ENCODE measurements around the gene XKR7.

Gene XKR7

DNA sequence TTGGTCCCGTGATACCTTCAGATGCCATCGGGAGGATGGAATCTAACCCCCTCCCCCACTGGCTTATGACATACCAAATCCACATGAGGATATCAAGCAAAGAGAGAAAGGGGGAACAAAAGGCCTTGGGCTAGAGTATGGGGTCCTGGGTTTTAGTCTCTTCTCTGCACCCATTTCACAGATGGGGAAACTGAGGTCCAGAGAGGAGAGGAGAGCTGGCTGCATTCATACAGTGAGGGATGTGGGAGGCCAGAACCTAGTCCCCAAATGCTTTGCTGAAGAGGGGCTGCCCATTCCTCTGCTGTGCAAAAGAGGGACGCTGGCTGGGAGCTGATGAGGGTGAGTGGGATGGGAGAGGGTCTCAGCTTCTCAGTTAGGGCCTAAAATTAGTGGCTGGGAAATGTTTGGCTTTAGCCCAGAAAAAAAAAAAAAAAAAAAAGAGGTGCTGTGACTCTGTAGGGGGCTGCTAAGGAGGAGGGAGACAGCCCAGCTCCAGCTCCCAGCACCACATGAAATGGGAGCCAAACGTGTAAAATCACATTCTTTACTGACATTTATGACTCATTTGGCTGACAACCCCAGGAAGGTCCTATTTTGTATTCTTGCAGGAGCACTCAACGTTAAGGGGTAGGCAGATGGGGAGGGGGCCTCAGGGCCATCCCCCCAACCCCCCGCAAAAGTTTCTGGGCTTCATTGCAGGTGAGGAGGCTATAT is 11.9 kb downstream of the XKR7 start:
- DNase-seq (ENCODE audit: low spot score): no peak

- DNase-seq (ENCODE audit: low spot score): no peak
Observed at GRCh38 chr20:31981784-31982183, 13.8 kb downstream of the XKR7 start.

DNA sequence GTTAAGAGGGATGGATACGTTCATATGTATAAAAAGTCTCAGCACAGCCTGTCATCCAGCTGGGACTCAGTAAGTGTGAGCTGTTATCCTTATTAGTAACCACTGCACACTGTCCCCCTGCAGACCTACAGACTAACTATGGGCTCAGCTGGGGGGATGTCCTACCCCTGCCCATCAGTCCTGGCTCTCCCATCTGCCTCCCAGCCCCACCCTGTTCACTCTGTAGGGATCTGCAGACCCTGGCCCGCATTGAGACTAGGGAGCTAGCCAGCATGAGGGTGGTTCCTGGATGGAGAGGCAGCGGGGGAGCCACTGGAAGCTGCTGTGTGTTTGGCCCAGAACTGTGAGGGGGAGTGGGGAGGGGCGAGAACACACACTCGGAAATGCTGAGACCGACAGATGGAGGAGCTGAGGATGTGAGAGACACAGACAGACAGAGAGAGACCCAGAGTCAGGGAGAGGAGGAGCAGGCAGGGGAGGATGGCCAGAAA is 17.1 kb downstream of the XKR7 start:
- DNase-seq (ENCODE audit: low spot score): no peak

GRCh38 chr20:31987744-31988143 is 19.8 kb downstream of the XKR7 start:
- DNase-seq (ENCODE audit: low spot score): no peak

- no peak for DNase-seq (ENCODE audit: low spot score)
Observed at GRCh38 chr20:31988430-31989015, 20.6 kb downstream of the XKR7 start.

- DNase-seq (ENCODE audit: low spot score): no peak
Observed at GRCh38 chr20:31989030-31989645, 21.2 kb downstream of the XKR7 start.

DNA sequence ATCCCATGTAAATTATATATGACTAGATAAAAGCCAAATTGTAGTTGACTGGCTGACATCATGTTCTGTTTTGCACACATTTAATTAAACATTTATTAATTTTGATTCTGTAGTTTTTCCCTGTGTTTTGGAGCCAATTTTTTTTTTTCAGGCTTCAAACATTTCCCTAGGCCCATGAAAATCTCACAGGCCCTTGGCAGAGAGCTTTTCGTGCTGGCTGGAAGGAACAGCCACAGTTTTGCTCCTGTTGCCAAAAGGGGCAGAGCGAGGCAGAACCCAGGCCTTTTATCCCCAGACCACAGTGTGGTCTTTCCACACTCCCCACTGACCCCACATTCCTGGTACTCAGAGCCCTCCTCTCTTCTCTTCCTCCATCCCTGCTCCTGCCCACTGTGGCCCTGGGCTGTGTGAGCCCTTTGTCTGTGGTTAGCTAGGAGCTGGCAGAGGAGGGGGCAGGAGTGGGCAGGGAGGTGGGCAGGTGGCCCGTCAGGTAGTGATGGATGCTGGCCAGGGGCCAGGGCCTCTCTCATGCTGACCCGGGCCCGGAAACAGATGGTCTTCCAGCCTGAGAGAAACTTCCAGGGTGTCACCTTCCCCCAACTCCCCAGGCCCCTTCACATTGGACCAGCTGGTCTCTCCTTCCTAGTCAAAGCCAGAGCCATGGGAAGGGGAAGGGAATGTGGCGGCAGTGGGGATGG is 22.8 kb downstream of the XKR7 start:
- no peak for DNase-seq (ENCODE audit: low spot score)

- no peak for DNase-seq (ENCODE audit: low spot score)
Observed at GRCh38 chr20:31991339-31991705, 23.4 kb downstream of the XKR7 start.

GRCh38 chr20:31992086-31992485 is 24.1 kb downstream of the XKR7 start:
- DNase-seq (ENCODE audit: low spot score): no peak

DNA sequence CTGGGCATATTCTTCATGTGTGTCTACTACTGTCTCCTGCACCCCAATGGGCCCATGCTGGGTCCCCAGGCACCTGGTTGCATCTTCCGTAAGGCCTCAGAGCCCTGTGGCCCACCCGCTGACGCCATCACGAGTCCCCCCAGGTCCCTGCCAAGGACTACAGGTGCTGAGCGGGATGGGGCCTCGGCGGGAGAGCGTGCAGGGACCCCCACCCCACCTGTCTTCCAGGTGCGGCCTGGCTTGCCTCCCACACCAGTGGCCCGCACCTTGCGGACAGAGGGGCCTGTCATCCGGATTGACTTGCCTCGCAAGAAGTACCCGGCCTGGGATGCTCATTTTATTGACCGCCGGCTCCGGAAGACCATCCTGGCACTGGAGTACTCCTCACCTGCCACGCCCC is 29.0 kb downstream of the XKR7 start:
- DNase-seq (ENCODE audit: low spot score): no peak

DNA sequence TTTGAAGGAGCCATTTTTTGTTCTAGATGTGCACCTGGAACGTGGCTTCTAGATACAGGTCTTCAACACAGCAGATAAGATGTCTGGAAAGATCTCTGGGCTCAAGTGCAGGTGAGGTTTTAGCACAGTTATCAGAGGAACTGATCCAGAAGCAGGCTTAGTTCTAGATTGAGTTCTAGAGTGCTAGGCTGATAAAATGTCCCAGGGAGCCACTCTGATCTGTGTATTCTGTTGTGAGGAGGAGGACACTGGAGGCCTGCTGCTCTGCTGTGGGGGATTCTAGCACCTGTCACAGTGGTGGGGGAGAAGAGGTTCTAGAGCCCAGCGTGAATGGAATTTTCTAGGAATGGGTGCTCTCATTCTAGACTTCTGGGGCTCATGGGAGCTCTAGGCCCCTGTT is 30.3 kb downstream of the XKR7 start:
- no peak for DNase-seq (ENCODE audit: low spot score)

GRCh38 chr20:32003325-32003724 is 35.4 kb downstream of the XKR7 start:
- no peak for DNase-seq (ENCODE audit: low spot score)

- DNase-seq (ENCODE audit: low spot score): no peak
Observed at GRCh38 chr20:32004963-32005362, 37.0 kb downstream of the XKR7 start.

DNA sequence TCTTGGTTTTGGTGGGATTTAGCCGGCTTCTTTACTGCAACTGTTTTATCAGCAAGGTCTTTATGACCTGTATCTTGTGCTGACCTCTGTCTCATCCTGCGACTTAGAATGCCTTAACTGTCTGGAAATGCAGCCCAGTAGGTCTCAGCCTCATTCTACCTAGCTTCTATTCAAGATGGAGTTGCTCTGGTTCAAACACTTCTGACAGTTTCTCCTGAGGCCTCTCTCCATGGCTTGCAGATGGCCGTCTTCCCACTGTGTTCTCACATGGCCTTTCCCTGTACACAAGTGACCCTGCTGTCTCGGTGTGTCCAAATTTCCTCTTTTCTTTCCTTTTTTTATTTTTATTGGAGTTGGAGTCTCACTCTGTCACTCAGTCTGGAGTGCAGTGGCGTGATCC is 38.1 kb downstream of the XKR7 start:
- no peak for DNase-seq (ENCODE audit: low spot score)

DNA sequence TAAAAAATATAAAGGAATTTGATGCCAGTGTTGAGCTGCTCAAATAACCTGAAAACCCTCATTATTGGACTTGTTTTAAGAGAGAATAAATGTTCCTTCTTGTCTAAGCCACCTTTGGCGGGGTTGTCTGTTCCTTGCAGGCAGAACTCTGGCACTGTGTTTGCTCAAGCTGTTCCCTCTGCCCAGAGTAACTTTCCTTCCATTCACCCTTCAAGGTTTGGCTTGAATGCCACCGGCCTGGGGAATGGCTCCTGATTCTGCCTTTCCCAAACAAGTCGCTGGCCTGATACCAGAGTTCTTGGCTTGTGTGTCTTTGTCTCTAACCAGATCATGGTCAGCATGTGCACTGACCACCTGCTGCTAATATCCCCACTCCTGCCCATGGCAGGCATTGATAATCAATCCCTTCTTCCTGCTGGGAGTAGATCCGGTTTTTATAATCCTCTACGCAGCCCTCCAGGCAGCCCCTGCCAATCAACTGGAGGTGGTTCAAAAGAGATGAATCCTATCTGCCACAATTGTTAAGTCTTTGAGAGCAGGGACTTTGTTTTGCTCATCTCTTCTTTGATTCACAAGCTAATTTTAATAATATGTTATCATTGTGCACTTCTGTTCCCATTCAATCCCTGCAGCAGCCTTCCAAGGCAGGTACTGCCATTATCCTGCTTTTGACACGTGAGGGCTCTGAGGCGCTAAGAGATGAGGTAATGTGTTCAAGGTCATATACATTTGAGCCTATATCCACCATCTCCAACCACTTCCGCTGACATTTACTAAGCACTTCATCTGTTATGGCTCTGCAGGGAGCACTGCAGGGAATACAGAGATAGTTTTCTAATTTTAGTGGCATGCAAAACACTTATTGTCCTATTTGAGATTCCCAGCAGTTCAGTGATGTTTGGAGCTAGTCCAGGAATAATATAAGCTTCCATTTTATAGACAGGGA is 39.2 kb downstream of the XKR7 start:
- no peak for DNase-seq (ENCODE audit: low spot score)

DNA sequence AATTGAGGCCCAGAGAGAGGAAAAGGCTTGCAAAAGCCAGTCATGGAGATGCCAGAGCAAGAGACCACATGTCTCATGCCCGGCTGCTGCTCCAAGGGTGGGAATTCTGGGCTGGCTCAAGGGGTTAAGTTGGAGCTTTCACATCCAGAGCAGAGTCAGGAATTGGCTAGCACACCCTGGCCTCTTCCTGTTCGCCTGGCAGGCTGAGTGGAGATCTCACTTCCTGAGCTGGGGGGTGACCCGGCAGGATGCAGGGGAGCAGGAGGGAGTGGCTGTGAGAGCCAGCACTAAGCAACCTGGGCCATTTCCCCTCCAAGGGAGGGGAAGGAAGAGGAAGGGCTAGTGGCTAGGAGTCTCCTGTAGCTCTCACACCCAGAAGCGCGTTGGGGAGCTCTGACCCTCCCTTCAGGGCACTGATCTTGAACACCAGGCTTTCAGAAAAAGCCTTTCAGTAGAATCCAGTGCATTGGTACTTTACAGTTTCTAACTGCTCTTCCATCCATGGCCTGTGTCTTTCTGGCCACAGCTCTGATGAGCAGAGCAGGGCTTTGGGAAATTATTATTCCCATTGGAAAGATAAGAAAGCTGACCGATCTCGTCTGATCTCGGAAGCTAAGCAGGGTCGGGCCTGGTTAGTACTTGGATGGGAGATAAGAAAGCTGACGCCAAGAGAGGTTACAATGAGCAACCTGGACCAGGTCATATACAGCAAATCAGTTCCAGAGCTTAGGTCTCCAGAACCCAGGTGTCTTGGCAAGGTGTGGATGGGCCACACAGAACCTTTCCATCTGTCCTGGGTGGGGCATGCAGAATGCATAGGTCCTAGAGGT is 40.1 kb downstream of the XKR7 start:
- no peak for DNase-seq (ENCODE audit: low spot score)

DNA sequence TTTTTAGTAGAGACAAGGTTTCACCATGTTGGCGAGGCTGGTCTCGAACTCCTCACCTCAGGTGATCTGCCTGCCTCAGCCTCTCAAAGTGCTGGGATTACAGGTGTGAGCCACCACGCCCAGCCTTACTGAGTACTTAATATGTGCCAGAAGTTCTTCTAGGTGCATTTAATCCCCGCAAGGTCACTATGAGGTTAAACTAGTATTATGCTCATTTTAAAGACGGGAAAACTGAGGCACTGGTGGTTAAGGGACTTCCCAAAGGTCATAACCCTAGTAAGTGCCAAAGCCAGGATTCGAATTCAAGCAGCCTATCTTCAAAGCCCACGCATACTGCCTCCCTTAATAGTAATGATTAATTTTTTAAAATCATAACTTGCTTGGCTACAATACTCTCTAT is 41.6 kb downstream of the XKR7 start:
- DNase-seq (ENCODE audit: low spot score): no peak

DNA sequence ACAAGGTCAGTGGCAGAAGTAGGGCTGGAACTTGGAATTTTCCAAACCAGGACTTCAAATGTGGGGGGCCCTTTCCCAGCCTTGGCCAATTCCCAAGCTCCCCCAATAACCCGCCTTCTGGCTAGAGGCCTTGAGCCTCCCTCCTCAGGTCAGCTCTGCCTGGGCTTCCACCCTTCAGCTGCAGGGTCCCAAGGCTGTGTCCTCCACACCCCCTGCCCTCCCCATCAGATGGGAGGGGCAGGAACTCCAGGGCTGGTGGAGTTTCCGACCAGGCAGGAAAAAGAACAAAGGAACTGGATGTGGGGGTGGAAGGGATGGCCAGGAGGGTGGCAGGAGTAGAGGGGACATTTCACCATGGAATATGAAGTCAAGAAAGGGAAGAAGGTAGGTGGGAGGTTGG is 42.1 kb downstream of the XKR7 start, which contains the start of gene CCM2L:
Gene CCM2L (plus strand): TSS at position 338 of the 400 bp plus-strand sequence. CDS start 17 bp downstream, at position 355.
- no peak for DNase-seq (ENCODE audit: low spot score)

GRCh38 chr20:32010666-32011065 is 42.7 kb downstream of the XKR7 start:
- no peak for DNase-seq (ENCODE audit: low spot score)

- DNase-seq (ENCODE audit: low spot score): no peak
Observed at GRCh38 chr20:32012159-32012688, 44.3 kb downstream of the XKR7 start.

Measured in CD4-positive, alpha-beta T cell treated with Interleukin-15 for 4 hours (primary cell).